ENCODE results near the gene CPVL. TPM values are rescaled to one million over a fixed set of nuclear protein-coding genes. Genes with fewer than 3 reads are reported as not detected.

Gene CPVL
- total and polyA plus RNA-seq, 2 of the 8 experiments (the other 6 are each of a cell fraction or from before 2014, with no cell fraction given), result 40.0 to 55.0 TPM

DNA sequence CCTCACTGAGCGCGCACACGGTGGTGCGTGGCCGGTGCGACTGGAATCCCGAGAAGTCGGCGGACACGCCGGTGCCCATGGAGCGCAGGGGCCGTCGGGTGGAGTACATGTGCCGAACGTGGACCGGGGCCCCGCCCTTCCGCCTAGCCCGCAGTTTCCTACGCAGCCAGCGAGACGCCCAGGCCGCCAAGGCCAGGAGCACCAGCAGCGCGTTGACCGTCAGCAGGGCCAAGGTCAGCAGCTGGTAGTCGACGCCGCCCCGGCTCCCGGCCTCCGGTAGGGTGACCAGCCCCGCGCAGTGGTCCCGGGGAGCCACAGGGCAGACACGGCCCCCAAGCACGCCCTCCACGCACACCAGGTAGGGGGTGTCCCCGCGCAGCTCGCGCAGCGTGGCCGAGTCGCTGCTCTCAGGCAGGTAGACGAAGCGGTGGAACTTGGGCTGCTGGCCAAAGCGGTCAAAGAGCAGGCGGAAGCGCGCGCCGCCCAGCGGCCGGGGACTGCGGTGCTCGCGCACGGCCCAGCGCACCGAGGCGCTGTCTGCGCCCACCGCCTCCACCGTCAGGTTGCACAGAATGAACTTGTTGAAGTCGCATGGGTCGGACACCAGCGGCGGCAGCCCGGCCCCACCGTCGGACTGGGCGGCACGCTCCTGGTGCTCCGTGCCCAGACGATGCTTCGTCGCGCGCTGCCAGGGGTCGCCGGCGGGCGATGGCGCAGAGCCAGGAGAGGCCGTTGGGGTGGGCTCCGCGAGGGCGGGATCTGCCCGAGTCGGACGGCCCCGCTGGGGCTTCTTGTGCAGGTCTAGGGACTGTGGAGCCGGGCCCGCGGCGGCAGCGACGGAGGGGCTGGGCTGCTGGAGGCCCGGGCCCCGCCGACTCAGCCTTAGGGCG lies 190.4 kb downstream of the CPVL start (continued):
- TF ChIP-seq, protein P1, sequence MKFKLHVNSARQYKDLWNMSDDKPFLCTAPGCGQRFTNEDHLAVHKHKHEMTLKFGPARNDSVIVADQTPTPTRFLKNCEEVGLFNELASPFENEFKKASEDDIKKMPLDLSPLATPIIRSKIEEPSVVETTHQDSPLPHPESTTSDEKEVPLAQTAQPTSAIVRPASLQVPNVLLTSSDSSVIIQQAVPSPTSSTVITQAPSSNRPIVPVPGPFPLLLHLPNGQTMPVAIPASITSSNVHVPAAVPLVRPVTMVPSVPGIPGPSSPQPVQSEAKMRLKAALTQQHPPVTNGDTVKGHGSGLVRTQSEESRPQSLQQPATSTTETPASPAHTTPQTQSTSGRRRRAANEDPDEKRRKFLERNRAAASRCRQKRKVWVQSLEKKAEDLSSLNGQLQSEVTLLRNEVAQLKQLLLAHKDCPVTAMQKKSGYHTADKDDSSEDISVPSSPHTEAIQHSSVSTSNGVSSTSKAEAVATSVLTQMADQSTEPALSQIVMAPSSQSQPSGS (IDR thresholded peaks at IDR 0.05; ENCODE audit: low read length), result no peak

All from H1 (cell line).